OCI-LY7 (cell line): ENCODE data around the gene HOXB3. TPM values are rescaled to one million over a fixed set of nuclear protein-coding genes. Genes with fewer than 3 reads are reported as not detected.

ENCODE experiments used
- BruUV-seq: library from RNA; stranded (reverse); fragments of 400-500 nt; replicated peaks from 2 replicates; lab custom pipeline; 2021; lab: Mats Ljungman, UMichigan
- CTCF ChIA-PET: fragments of 300-600 bp; sonication (Branson Sonifier 250); formaldehyde crosslinking; loops from one replicate; lab custom pipeline; 2022; ENCODE audit warnings: antibody characterized with exemption; ENCODE audit not compliant: unreplicated experiment; lab: Charles Lee
- POLR2A ChIA-PET: fragments of 300-600 bp; sonication (Branson Sonifier 250); formaldehyde crosslinking; loops from one replicate; lab custom pipeline; 2022; ENCODE audit warnings: antibody characterized with exemption; lab: Charles Lee
- DNase-seq: peaks from one replicate; pipeline ENCODE4 v3.0.0-alpha.2; 2015; ENCODE audit warnings: low spot score
- H2AFZ ChIP-seq: fragments of 200-600 bp; sonication (generic), shearing (Covaris generic); 2 replicates; pipeline ENCODE4 v1.6.1; 2014; ENCODE audit warnings: mild to moderate bottlenecking, antibody characterized with exemption, low read length, moderate library complexity
- H3K27ac ChIP-seq: fragments of 200-600 bp; sonication (generic); 2 replicates; pipeline ENCODE4 v1.5.1; 2014; ENCODE audit warnings: mixed run types, low read depth, mild to moderate bottlenecking, moderate library complexity, low read length, inconsistent platforms; ENCODE audit not compliant: poor library complexity, severe bottlenecking
- H3K36me3 ChIP-seq: fragments of 200-600 bp; sonication (generic); 2 replicates; pipeline ENCODE4 v1.6.1; 2014; ENCODE audit warnings: mild to moderate bottlenecking, antibody characterized with exemption, low read length, moderate library complexity, mixed read lengths; ENCODE audit not compliant: insufficient read depth
- H3K4me1 ChIP-seq: fragments of 200-600 bp; sonication (generic); 2 replicates; pipeline ENCODE4 v1.5.1; 2014; ENCODE audit warnings: mild to moderate bottlenecking, low read length; ENCODE audit not compliant: insufficient read depth, poor library complexity, severe bottlenecking
- H3K4me2 ChIP-seq: fragments of 200-600 bp; sonication (generic); 2 replicates; pipeline ENCODE4 v1.6.1; 2014; ENCODE audit warnings: mild to moderate bottlenecking, low read length
- H3K4me3 ChIP-seq: fragments of 200-600 bp; sonication (generic); 2 replicates; pipeline ENCODE4 v1.5.1; 2014; ENCODE audit warnings: mild to moderate bottlenecking, low read depth, low read length; ENCODE audit not compliant: poor library complexity, severe bottlenecking
- H3K79me2 ChIP-seq: fragments of 200-600 bp; sonication (generic); 2 replicates; pipeline ENCODE4 v1.6.1; 2016; ENCODE audit warnings: low read depth, mild to moderate bottlenecking, low read length, moderate library complexity, mixed read lengths; ENCODE audit not compliant: insufficient read depth
- H3K9me2 ChIP-seq: fragments of 200-600 bp; sonication (generic); 2 replicates; pipeline ENCODE4 v1.6.1; 2016; ENCODE audit warnings: mild to moderate bottlenecking, low read length, mixed read lengths; ENCODE audit not compliant: insufficient read depth
- H3K9me3 ChIP-seq: fragments of 200-600 bp; sonication (generic); 2 replicates; pipeline ENCODE4 v1.6.1; 2014; ENCODE audit warnings: mild to moderate bottlenecking, mixed run types, low read length, mixed read lengths
- H4K20me1 ChIP-seq: fragments of 200-600 bp; sonication (generic); 2 replicates; pipeline ENCODE4 v1.6.1; 2014; ENCODE audit warnings: mild to moderate bottlenecking, antibody characterized with exemption, low read length, moderate library complexity, mixed read lengths; ENCODE audit not compliant: insufficient read depth
- EZH2phosphoT487 ChIP-seq: fragments of 200-600 bp; sonication (generic); IDR thresholded peaks from 2 replicates; pipeline ENCODE4 v1.6.1; 2018; ENCODE audit warnings: low read depth, borderline replicate concordance, mild to moderate bottlenecking, mixed run types, antibody characterized with exemption, low read length, moderate library complexity, mixed read lengths
- intact Hi-C: fragments of 100-400 bp; cut with micrococcal nuclease; formaldehyde crosslinking; loops from one replicate; pipeline ENCODE4 v1.10.0; 2022; ENCODE audit not compliant: unreplicated experiment
- total RNA-seq, 2 experiments: library from RNA; depleted of rRNA in 1 of 2; stranded (reverse); fragments of >200 nt in 1 of 2; shearing (Covaris generic) in 1 of 2; gene quantifications; 2 replicates each; pipeline ENCODE4 v1.2.3, GENCODE V29; 2014 to 2022
- TF ChIP-seq, protein P1 (sequence below): fragments of 200-600 bp; sonication (generic); conservative IDR thresholded peaks from 2 replicates; pipeline ENCODE4 v1.5.1; 2014; ENCODE audit warnings: mild to moderate bottlenecking, antibody characterized with exemption, low read length, moderate library complexity, mixed read lengths

The HOXB3 gene
- total RNA-seq, 2 experiments from 2014 or later, result 7.7 to 13.0 TPM

DNA sequence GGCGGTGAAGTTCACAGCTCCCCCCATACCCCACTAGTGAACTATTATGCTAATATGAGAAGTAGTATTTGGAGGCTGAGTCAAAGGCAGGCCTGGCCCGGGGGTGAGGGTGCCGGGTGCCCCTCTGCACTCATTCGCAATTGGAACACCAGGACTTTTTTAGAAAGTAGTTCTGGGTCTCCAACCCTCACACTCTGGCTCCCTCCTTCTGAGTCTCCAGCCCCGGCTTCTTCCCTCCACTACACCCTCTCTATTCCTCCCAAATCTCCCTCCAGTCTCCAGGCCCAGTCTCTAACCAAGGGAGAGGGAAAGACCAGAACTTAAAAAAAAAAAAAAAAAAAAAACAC is 33.8 kb downstream of the HOXB3 start:
- no peaks in the 10 kb centered on the region for H4K20me1 ChIP-seq
- no peaks in the 10 kb centered on the region for H3K36me3 ChIP-seq
- H3K4me2 ChIP-seq, result no peak overlapping the region
- intact Hi-C loops, result no loop called here
- H2AFZ ChIP-seq, result no peak overlapping the region
- POLR2A ChIA-PET, result no interaction called here
- no peak for DNase-seq
- no peaks in the 10 kb centered on the region for H3K4me1 ChIP-seq
- H3K9me3 ChIP-seq, result no peaks in the 10 kb centered on the region
- CTCF ChIA-PET, result no interaction called here
- TF ChIP-seq EZH2phosphoT487, result no peak
- TF ChIP-seq, protein P1, sequence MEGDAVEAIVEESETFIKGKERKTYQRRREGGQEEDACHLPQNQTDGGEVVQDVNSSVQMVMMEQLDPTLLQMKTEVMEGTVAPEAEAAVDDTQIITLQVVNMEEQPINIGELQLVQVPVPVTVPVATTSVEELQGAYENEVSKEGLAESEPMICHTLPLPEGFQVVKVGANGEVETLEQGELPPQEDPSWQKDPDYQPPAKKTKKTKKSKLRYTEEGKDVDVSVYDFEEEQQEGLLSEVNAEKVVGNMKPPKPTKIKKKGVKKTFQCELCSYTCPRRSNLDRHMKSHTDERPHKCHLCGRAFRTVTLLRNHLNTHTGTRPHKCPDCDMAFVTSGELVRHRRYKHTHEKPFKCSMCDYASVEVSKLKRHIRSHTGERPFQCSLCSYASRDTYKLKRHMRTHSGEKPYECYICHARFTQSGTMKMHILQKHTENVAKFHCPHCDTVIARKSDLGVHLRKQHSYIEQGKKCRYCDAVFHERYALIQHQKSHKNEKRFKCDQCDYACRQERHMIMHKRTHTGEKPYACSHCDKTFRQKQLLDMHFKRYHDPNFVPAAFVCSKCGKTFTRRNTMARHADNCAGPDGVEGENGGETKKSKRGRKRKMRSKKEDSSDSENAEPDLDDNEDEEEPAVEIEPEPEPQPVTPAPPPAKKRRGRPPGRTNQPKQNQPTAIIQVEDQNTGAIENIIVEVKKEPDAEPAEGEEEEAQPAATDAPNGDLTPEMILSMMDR, result no peak
- H3K79me2 ChIP-seq, result no peaks in the 10 kb centered on the region
- no TSS peak for BruUV-seq
- no peak overlapping the region for H3K27ac ChIP-seq
- no peaks in the 10 kb centered on the region for H3K9me2 ChIP-seq
- no peak overlapping the region for H3K4me3 ChIP-seq

DNA sequence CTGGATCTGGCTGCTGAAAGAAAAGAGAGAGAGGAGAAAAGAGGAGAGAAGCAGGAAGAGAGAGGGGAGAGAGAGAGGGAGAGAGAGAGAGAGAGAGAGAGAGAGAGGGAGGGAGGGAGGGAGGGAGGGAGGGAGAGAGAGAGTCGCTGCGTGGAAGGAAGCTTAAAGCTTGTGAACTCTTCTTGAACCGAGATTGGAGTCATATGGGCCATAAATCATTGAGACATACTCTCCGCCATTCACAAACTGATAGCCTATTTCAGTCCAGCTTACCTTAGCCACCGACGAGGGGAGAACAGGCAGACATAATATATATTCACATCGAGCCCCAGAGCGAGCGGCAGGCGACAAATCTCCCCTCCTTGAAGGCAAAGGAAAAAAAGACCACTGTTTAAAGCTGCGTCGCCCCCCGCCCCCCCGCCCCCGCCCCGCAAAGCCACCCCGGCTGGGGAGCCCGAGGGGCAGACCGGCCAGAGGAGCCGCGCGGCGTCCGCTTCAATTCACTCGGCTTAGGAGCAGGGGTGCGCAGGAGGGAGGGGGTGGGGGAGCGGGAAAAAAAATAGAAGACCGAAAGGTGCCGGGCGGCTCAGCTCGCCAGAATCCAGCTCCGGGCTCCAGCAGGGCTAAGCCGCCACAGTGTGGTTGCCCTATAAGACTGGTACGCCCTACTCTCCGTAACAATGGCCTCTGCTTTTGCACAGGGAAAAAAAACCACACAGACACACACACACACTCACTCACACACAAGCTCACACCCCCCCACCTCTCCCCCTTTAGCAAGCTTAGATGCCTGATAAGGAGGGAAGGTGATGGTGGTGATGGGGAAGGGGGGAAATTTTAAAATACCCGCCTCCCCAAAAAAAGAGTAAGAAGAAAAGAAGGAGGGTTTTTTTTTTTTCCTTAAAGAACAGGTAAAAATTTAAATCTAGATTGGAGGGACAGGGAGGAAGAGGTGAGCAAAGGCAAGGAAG is 34.5 kb downstream of the HOXB3 start:
- intact Hi-C loops, result no loop called here
- no peaks in the 10 kb centered on the region for H3K9me3 ChIP-seq
- no peaks in the 10 kb centered on the region for H3K79me2 ChIP-seq
- H3K36me3 ChIP-seq, result 0 out of 2 replicates have a peak, but pooled peaks cover 2% of the 10 kb centered on the region
- ChIA-PET CTCF (no interaction called here), POLR2A (interaction anchor here (0.5 kb wide), 1 partner anchor 345 kb away, joined by 5 read pairs; no protein-coding TSS in a partner anchor)
- DNase-seq, result no peak
- TF ChIP-seq, protein P1, result no peak
- no peak for TF ChIP-seq EZH2phosphoT487
- no peaks in the 10 kb centered on the region for H4K20me1 ChIP-seq
- H3K27ac ChIP-seq, result no peak overlapping the region
- BruUV-seq, result no TSS peak
- H3K4me2 ChIP-seq, result no peak overlapping the region
- no peaks in the 10 kb centered on the region for H3K9me2 ChIP-seq
- no peak overlapping the region for H2AFZ ChIP-seq
- H3K4me1 ChIP-seq, result no peaks in the 10 kb centered on the region
- no peak overlapping the region for H3K4me3 ChIP-seq
